IMR-90 (cell line): Measurements from ENCODE around the gene GPC5. TPM values are rescaled to one million over a fixed set of nuclear protein-coding genes. Genes with fewer than 3 reads are reported as not detected.

Source experiments
- ATAC-seq: fragments of 200-7000 bp; cut with Tn5 transposase; 2 replicates; pipeline ENCODE4 v1.9.1; 2020; ENCODE audit warnings: low read depth, mild to moderate bottlenecking, moderate library complexity
- BruUV-seq: library from RNA; stranded (reverse); fragments of 400-500 nt; replicated peaks from 2 replicates; lab custom pipeline; 2021; lab: Mats Ljungman, UMichigan
- CTCF ChIA-PET: fragments of 300-600 bp; formaldehyde crosslinking; extraction: SDS; loops from one replicate; lab custom pipeline; 2021; ENCODE audit warnings: antibody characterized with exemption; lab: Yijun Ruan, JAX
- POLR2A ChIA-PET: fragments of 300-600 bp; sonication (Branson Sonifier 250); formaldehyde crosslinking; loops from one replicate; lab custom pipeline; 2022; ENCODE audit warnings: antibody characterized with exemption; ENCODE audit not compliant: unreplicated experiment; lab: Charles Lee
- DNase-seq: peaks from one replicate; pipeline ENCODE4 v3.0.0; 2013
- H2AFZ ChIP-seq: replicated peaks from 2 replicates; pipeline ENCODE3; 2013; ENCODE audit warnings: low read length, mild to moderate bottlenecking; ENCODE audit not compliant: poor library complexity
- H2AK5ac ChIP-seq: 2 replicates; pipeline ENCODE4 v1.6.1; 2013; ENCODE audit warnings: low read depth, low read length, inconsistent platforms
- H2AK9ac ChIP-seq: replicated peaks from 2 replicates; pipeline ENCODE3; 2013; ENCODE audit warnings: mild to moderate bottlenecking, low read depth, low read length, moderate library complexity; ENCODE audit not compliant: poor library complexity
- H2BK120ac ChIP-seq: 2 replicates; pipeline ENCODE4 v1.6.1; 2013; ENCODE audit warnings: low read depth, low read length, inconsistent platforms
- H2BK15ac ChIP-seq: 3 replicates; pipeline ENCODE4 v1.6.1; 2013; ENCODE audit warnings: low read depth, low read length, inconsistent platforms
- H2BK20ac ChIP-seq: 2 replicates; pipeline ENCODE4 v1.6.1; 2013; ENCODE audit warnings: low read depth, mild to moderate bottlenecking, inconsistent platforms, low read length, moderate library complexity
- H2BK5ac ChIP-seq: 2 replicates; pipeline ENCODE4 v1.6.1; 2013; ENCODE audit warnings: mild to moderate bottlenecking, low read depth, low read length, inconsistent platforms; ENCODE audit not compliant: poor library complexity, severe bottlenecking
- H3K14ac ChIP-seq: replicated peaks from 2 replicates; pipeline ENCODE4 v1.6.1; 2013; ENCODE audit warnings: low read depth, low read length, inconsistent platforms
- H3K18ac ChIP-seq: 2 replicates; pipeline ENCODE4 v1.6.1; 2013; ENCODE audit warnings: low read depth, low read length, control low read depth
- H3K23ac ChIP-seq: 2 replicates; pipeline ENCODE4 v1.6.1; 2013; ENCODE audit warnings: low read depth, low read length, inconsistent platforms
- H3K27ac ChIP-seq: 2 replicates; pipeline ENCODE4 v1.5.1; 2013; ENCODE audit warnings: mild to moderate bottlenecking, control low read depth, low read length; ENCODE audit not compliant: insufficient read depth
- H3K27me3 ChIP-seq: 2 replicates; pipeline ENCODE4 v1.6.1; 2013; ENCODE audit warnings: low read length; ENCODE audit not compliant: control insufficient read depth, insufficient read depth
- H3K36me3 ChIP-seq: 2 replicates; pipeline ENCODE4 v1.6.1; 2013; ENCODE audit warnings: low read length, mixed read lengths; ENCODE audit not compliant: control insufficient read depth, insufficient read depth
- H3K4ac ChIP-seq: 2 replicates; pipeline ENCODE4 v1.6.1; 2013; ENCODE audit warnings: low read depth, low read length, inconsistent platforms
- H3K4me1 ChIP-seq: 2 replicates; pipeline ENCODE4 v1.6.1; 2013; ENCODE audit warnings: low read length, mixed read lengths; ENCODE audit not compliant: control insufficient read depth, insufficient read depth
- H3K4me2 ChIP-seq: 2 replicates; pipeline ENCODE4 v1.6.1; 2013; ENCODE audit warnings: low read depth, mild to moderate bottlenecking, control low read depth, low read length, moderate library complexity
- H3K4me3 ChIP-seq: 2 replicates; pipeline ENCODE4 v1.5.1; 2013; ENCODE audit warnings: low read depth, mild to moderate bottlenecking, control low read depth, low read length, moderate library complexity; ENCODE audit not compliant: insufficient read depth
- H3K56ac ChIP-seq: 2 replicates; pipeline ENCODE4 v1.6.1; 2013; ENCODE audit warnings: low read length, inconsistent platforms; ENCODE audit not compliant: insufficient read depth; ENCODE audit errors: extremely low read depth
- H3K79me1 ChIP-seq, 2 experiments: 2 replicates each; pipeline ENCODE4 v1.6.1; 2013; ENCODE audit warnings: low read length in 2 of 2, inconsistent platforms in 1 of 2, low read depth in 1 of 2
- H3K9ac ChIP-seq: 2 replicates; pipeline ENCODE4 v1.6.1; 2013; ENCODE audit warnings: low read depth, low read length, control low read depth
- H3K9me1 ChIP-seq: 2 replicates; pipeline ENCODE4 v1.6.1; 2013; ENCODE audit warnings: low read length, inconsistent platforms; ENCODE audit not compliant: insufficient read depth
- H3K9me3 ChIP-seq: 2 replicates; pipeline ENCODE4 v1.6.1; 2013; ENCODE audit warnings: low read length; ENCODE audit not compliant: control insufficient read depth, insufficient read depth
- H4K20me1 ChIP-seq: 2 replicates; pipeline ENCODE4 v1.6.1; 2013; ENCODE audit warnings: low read length, inconsistent platforms; ENCODE audit not compliant: insufficient read depth
- H4K5ac ChIP-seq: 2 replicates; pipeline ENCODE4 v1.6.1; 2013; ENCODE audit warnings: mild to moderate bottlenecking, low read depth, low read length, control low read depth
- H4K8ac ChIP-seq, 2 experiments: 2 replicates each; pipeline ENCODE4 v1.6.1; 2013; ENCODE audit warnings: low read depth in 2 of 2, low read length in 2 of 2, control low read depth in 1 of 2, inconsistent platforms in 1 of 2
- H4K91ac ChIP-seq: 2 replicates; pipeline ENCODE4 v1.6.1; 2013; ENCODE audit warnings: low read depth, low read length, inconsistent platforms; ENCODE audit not compliant: insufficient read depth
- BHLHE40 ChIP-seq: fragments of 150-350 bp; IDR thresholded peaks from 2 replicates; pipeline ENCODE4 v1.6.1; 2016; ENCODE audit warnings: mild to moderate bottlenecking, low read depth, low read length
- CEBPB ChIP-seq: IDR thresholded peaks from 2 replicates; pipeline ENCODE4 v1.6.1; 2012; ENCODE audit warnings: low read depth, low read length, improper control_type of control experiment
- CHD1 ChIP-seq: IDR thresholded peaks from 2 replicates; pipeline ENCODE4 v1.6.1; 2012; ENCODE audit warnings: low read depth, low read length, improper control_type of control experiment
- CTCF ChIP-seq: conservative IDR thresholded peaks from 2 replicates; pipeline ENCODE4 v1.5.1; 2012; ENCODE audit warnings: mild to moderate bottlenecking, low read depth, low read length, improper control_type of control experiment
- ELK1 ChIP-seq: fragments of 150-350 bp; IDR thresholded peaks from 2 replicates; pipeline ENCODE4 v1.6.1; 2016; ENCODE audit warnings: low read depth, mild to moderate bottlenecking, low read length, moderate library complexity, borderline replicate concordance
- FOS ChIP-seq: fragments of 150-350 bp; IDR thresholded peaks from 2 replicates; pipeline ENCODE4 v1.6.1; 2016; ENCODE audit warnings: low read depth, low read length
- MAFK ChIP-seq: IDR thresholded peaks from 2 replicates; pipeline ENCODE4 v1.6.1; 2012; ENCODE audit warnings: low read depth, low read length, improper control_type of control experiment
- MAZ ChIP-seq: IDR thresholded peaks from 2 replicates; pipeline ENCODE4 v1.6.1; 2012; ENCODE audit warnings: low read depth, mild to moderate bottlenecking, low read length, improper control_type of control experiment, moderate library complexity, borderline replicate concordance
- MXI1 ChIP-seq: IDR thresholded peaks from 2 replicates; pipeline ENCODE4 v1.6.1; 2012; ENCODE audit warnings: low read depth, mild to moderate bottlenecking, low read length, moderate library complexity, borderline replicate concordance
- NFE2L2 ChIP-seq: fragments of 150-350 bp; IDR thresholded peaks from 2 replicates; pipeline ENCODE4 v1.6.1; 2016; ENCODE audit warnings: low read depth, mild to moderate bottlenecking, low read length
- POLR2A ChIP-seq: IDR thresholded peaks from 2 replicates; pipeline ENCODE4 v1.6.1; 2012; ENCODE audit warnings: mild to moderate bottlenecking, low read depth, low read length
- RAD21 ChIP-seq: IDR thresholded peaks from 2 replicates; pipeline ENCODE4 v1.6.1; 2012; ENCODE audit warnings: low read length, improper control_type of control experiment
- RCOR1 ChIP-seq: IDR thresholded peaks from 2 replicates; pipeline ENCODE4 v1.6.1; 2012; ENCODE audit warnings: mild to moderate bottlenecking, low read length, improper control_type of control experiment; ENCODE audit not compliant: insufficient replicate concordance
- RFX5 ChIP-seq: IDR thresholded peaks from 2 replicates; pipeline ENCODE4 v1.8.0; 2012; ENCODE audit warnings: low read depth, mild to moderate bottlenecking, low read length, moderate library complexity
- SMC3 ChIP-seq: fragments of 150-350 bp; IDR thresholded peaks from 2 replicates; pipeline ENCODE4 v1.6.1; 2016; ENCODE audit warnings: low read depth, mild to moderate bottlenecking, antibody characterized with exemption, low read length, moderate library complexity
- USF2 ChIP-seq: fragments of 150-350 bp; IDR thresholded peaks from 2 replicates; pipeline ENCODE4 v1.6.1; 2017; ENCODE audit warnings: mild to moderate bottlenecking, antibody characterized with exemption, low read length, low read depth
- WGBS, 2 experiments: methylation state at CpG; one replicate each; pipeline versions ENCODE4 v1.1.5 to v1.1.7; 2013; ENCODE audit warnings: missing lambda C conversion rate in 2 of 2; ENCODE audit not compliant: insufficient read length in 1 of 2; ENCODE audit errors: extremely low coverage in 2 of 2; 5-methylcytosine and 5-hydroxymethylcytosine counted together
- dilution Hi-C: fragments of 300-500 bp; cut with HindIII; formaldehyde crosslinking; loops from one replicate; pipeline ENCODE4 v1.14.3; 2018; ENCODE audit warnings: low sequenced_read_pairs; ENCODE audit not compliant: unreplicated experiment
- in situ Hi-C: fragments of 300-500 bp; cut with MboI; formaldehyde crosslinking; loops from 3 replicates; pipeline ENCODE4 v1.14.3; 2019; ENCODE audit warnings: low sequenced_read_pairs, inconsistent platforms, mixed read lengths
- intact Hi-C: fragments of 100-400 bp; cut with micrococcal nuclease; formaldehyde crosslinking; loops from 2 replicates; pipeline ENCODE4 v1.10.0; 2022
- polyA plus RNA-seq, 3 experiments: library from polyadenylated mRNA; depleted of rRNA; stranded (reverse); fragments of >200 nt; gene quantifications; 2 replicates each; pipeline ENCODE4 v1.2.3, GENCODE V29; 2012; ENCODE audit warnings: low replicate concordance in 1 of 3
- total RNA-seq: library from RNA; depleted of rRNA; stranded (reverse); fragments of >200 nt; gene quantifications from 2 replicates; pipeline ENCODE4 v1.2.3, GENCODE V29; 2012

Gene GPC5
- total and polyA plus RNA-seq, 2 of the 4 experiments (the other 2 are of a cell fraction), result 0.94 to 1.8 TPM

- H3K27ac ChIP-seq, result no peak overlapping the region
- no peaks in the 10 kb centered on the region for H3K9me1 ChIP-seq
- ATAC-seq (no peak), DNase-seq (no peak)
- BruUV-seq, result no TSS peak
- H3K14ac ChIP-seq, result no peak overlapping the region
- no peak overlapping the region for H3K4me2 ChIP-seq
- no peak overlapping the region for H2AK5ac ChIP-seq
- intact Hi-C loops (no loop called here), dilution Hi-C loops (no loop called here), in situ Hi-C loops (no loop called here)
- H4K5ac ChIP-seq, result no peak overlapping the region
- H2AK9ac ChIP-seq, result no peak overlapping the region
- no peak overlapping the region for H3K56ac ChIP-seq
- H3K18ac ChIP-seq, result no peak overlapping the region
- no peak overlapping the region for H3K23ac ChIP-seq
- H2BK15ac ChIP-seq, result no peak overlapping the region
- 0% methylated on average over 1 of the region's 5 CpGs; no CpG with 5 or more reads in 1 of the 2 experiments for WGBS, 2 experiments
- no peak overlapping the region for H2BK120ac ChIP-seq
- POLR2A ChIA-PET, result no interaction called here
- no peak overlapping the region for H3K4ac ChIP-seq
- no peaks in the 10 kb centered on the region for H3K4me1 ChIP-seq
- H3K79me1 ChIP-seq, result no peaks in the 10 kb centered on the region
- no peak overlapping the region for H3K9ac ChIP-seq
- H3K27me3 ChIP-seq, result no peaks in the 10 kb centered on the region
- H2AFZ ChIP-seq, result no peak overlapping the region
- H3K4me3 ChIP-seq, result no peak overlapping the region
- H3K36me3 ChIP-seq, result no peaks in the 10 kb centered on the region
- no peak overlapping the region for H4K8ac ChIP-seq
- TF ChIP-seq NFE2L2, result no peak
- no peak for TF ChIP-seq CHD1
- TF ChIP-seq FOS, result no peak
- no peak for TF ChIP-seq RFX5
- no peak for TF ChIP-seq RCOR1
- TF ChIP-seq RAD21, result no peak
- no peak for TF ChIP-seq USF2
- no peak for TF ChIP-seq POLR2A
- TF ChIP-seq SMC3, result no peak
- no peak for TF ChIP-seq MAZ
- no peak for TF ChIP-seq CEBPB
- no peak for TF ChIP-seq ELK1
- TF ChIP-seq MAFK, result no peak
- TF ChIP-seq BHLHE40, result no peak
- no peak for TF ChIP-seq MXI1
- TF ChIP-seq CTCF, result no peak
- H3K9me3 ChIP-seq, result no peaks in the 10 kb centered on the region
- CTCF ChIA-PET, result interaction anchor here (0.6 kb wide), 1 partner anchor 325 kb away, joined by 3 read pairs; no protein-coding TSS in a partner anchor
- H4K20me1 ChIP-seq, result no peaks in the 10 kb centered on the region
- H4K91ac ChIP-seq, result no peak overlapping the region
- no peak overlapping the region for H2BK5ac ChIP-seq
- H2BK20ac ChIP-seq, result no peak overlapping the region
Observed at GRCh38 chr13:91785431-91786119, 387.2 kb downstream of the GPC5 start.
